Ishikawa (cell line): ENCODE measurements around the gene APOLD1.

Source experiments
- CEBPB ChIP-seq: IDR thresholded peaks from 2 replicates; pipeline ENCODE4 v1.6.1; 2012
- CREB1 ChIP-seq: IDR thresholded peaks from 2 replicates; pipeline ENCODE4 v1.6.1; 2012; ENCODE audit warnings: low read depth
- EGR1 ChIP-seq: IDR thresholded peaks from 2 replicates; pipeline ENCODE4 v1.6.1; 2012
- EP300 ChIP-seq: IDR thresholded peaks from 2 replicates; pipeline ENCODE4 v1.6.1; 2012; ENCODE audit warnings: borderline replicate concordance
- FOXM1 ChIP-seq: IDR thresholded peaks from 2 replicates; pipeline ENCODE4 v1.6.1; 2012; ENCODE audit warnings: low read depth, borderline replicate concordance
- MAX ChIP-seq: IDR thresholded peaks from 2 replicates; pipeline ENCODE4 v1.6.1; 2012
- NFIC ChIP-seq: IDR thresholded peaks from 2 replicates; pipeline ENCODE4 v1.6.1; 2012
- RAD21 ChIP-seq: IDR thresholded peaks from 2 replicates; pipeline ENCODE4 v1.6.1; 2012; ENCODE audit warnings: low read depth
- REST ChIP-seq: IDR thresholded peaks from 2 replicates; pipeline ENCODE4 v1.6.1; 2012; ENCODE audit warnings: low read depth, mild to moderate bottlenecking
- TAF1 ChIP-seq: IDR thresholded peaks from 2 replicates; pipeline ENCODE4 v1.6.1; 2012; ENCODE audit warnings: low read depth, mild to moderate bottlenecking
- TCF12 ChIP-seq: IDR thresholded peaks from 2 replicates; pipeline ENCODE4 v1.6.1; 2012; ENCODE audit warnings: low read depth
- TEAD4 ChIP-seq: IDR thresholded peaks from 2 replicates; pipeline ENCODE4 v1.6.1; 2012
- USF1 ChIP-seq: IDR thresholded peaks from 2 replicates; pipeline ENCODE4 v1.6.1; 2012
- YY1 ChIP-seq: IDR thresholded peaks from 2 replicates; pipeline ENCODE4 v1.6.1; 2012; ENCODE audit warnings: low read depth
- ZBTB7A ChIP-seq: IDR thresholded peaks from 2 replicates; pipeline ENCODE4 v1.6.1; 2012; ENCODE audit warnings: low read depth

Gene APOLD1

GRCh38 chr12:12822886-12823285 lies 37.4 kb downstream of the APOLD1 start:
- no peak for TF ChIP-seq NFIC
- TF ChIP-seq REST: no peak
- no peak for TF ChIP-seq YY1
- TF ChIP-seq TEAD4: no peak
- TF ChIP-seq TCF12: no peak
- no peak for TF ChIP-seq USF1
- no peak for TF ChIP-seq CREB1
- no peak for TF ChIP-seq TAF1
- no peak for TF ChIP-seq EGR1
- TF ChIP-seq CEBPB: no peak
- TF ChIP-seq ZBTB7A: no peak
- TF ChIP-seq EP300: no peak
- TF ChIP-seq FOXM1: no peak
- TF ChIP-seq MAX: no peak
- TF ChIP-seq RAD21: no peak

GRCh38 chr12:12823300-12823699 lies 37.8 kb downstream of the APOLD1 start:
- TF ChIP-seq FOXM1: no peak
- no peak for TF ChIP-seq TAF1
- no peak for TF ChIP-seq MAX
- TF ChIP-seq EP300: peak; percentile 47; the same call in 1 of the 2 replicates
- peak; percentile 84 for TF ChIP-seq TEAD4
- no peak for TF ChIP-seq YY1
- no peak for TF ChIP-seq NFIC
- TF ChIP-seq EGR1: no peak
- TF ChIP-seq REST: no peak
- TF ChIP-seq CEBPB: no peak
- no peak for TF ChIP-seq ZBTB7A
- no peak for TF ChIP-seq RAD21
- TF ChIP-seq USF1: no peak
- TF ChIP-seq CREB1: no peak
- TF ChIP-seq TCF12: 0 out of 2 replicates have a peak, but pooled peaks have one; percentile 24

- TF ChIP-seq MAX: 0 out of 2 replicates have a peak, but pooled peaks have one; percentile 0
- no peak for TF ChIP-seq USF1
Measured at GRCh38 chr12:12823811-12824210, 38.4 kb downstream of the APOLD1 start.

GRCh38 chr12:12835378-12836146 lies 50.1 kb downstream of the APOLD1 start:
- TF ChIP-seq TAF1 (no peak), ZBTB7A (no peak), EP300 (peak; percentile 97), CREB1 (no peak), EGR1 (no peak), CEBPB (peak; percentile 45), YY1 (0 out of 2 replicates have a peak, but pooled peaks have one; percentile 59), USF1 (no peak), TEAD4 (peak; percentile 99), TCF12 (peak; percentile 95), FOXM1 (peak; percentile 93), REST (no peak), RAD21 (peak; percentile 14; the same call in 1 of the 2 replicates), NFIC (peak; percentile 89), MAX (peak; percentile 83)
